Cerebellar nuclear complex (tissue), 1 donor: ENCODE measurements around the gene HPCAL1.
A peak's percentile ranks its signal among the peaks of the same experiment; 100 is the strongest.

Source experiments
- DNase-seq, 2 experiments: peaks; one replicate each; lab custom pipeline; 2025; lab: John Stamatoyannopoulos, UW

HPCAL1 gene

GRCh38 chr2:10355471-10356438 is 53.1 kb downstream of the HPCAL1 start:
- no peak for DNase-seq

- DNase-seq, result no peak
Measured at GRCh38 chr2:10356439-10356811, 53.7 kb downstream of the HPCAL1 start.

GRCh38 chr2:10357193-10358169 is 54.8 kb downstream of the HPCAL1 start:
- no peak for DNase-seq

GRCh38 chr2:10359246-10359645 is 56.5 kb downstream of the HPCAL1 start:
- no peak for DNase-seq

GRCh38 chr2:10359731-10360329 is 57.1 kb downstream of the HPCAL1 start:
- DNase-seq, result no peak

GRCh38 chr2:10360460-10360849 is 57.8 kb downstream of the HPCAL1 start:
- DNase-seq, result no peak

- DNase-seq, result no peak
Measured at GRCh38 chr2:10360850-10361588, 58.3 kb downstream of the HPCAL1 start.

GRCh38 chr2:10362096-10362897 is 59.6 kb downstream of the HPCAL1 start:
- peak in 1 of 2 experiments; percentile 75 for DNase-seq

GRCh38 chr2:10362898-10363454 is 60.3 kb downstream of the HPCAL1 start:
- no peak for DNase-seq

- DNase-seq, result no peak
Measured at GRCh38 chr2:10363861-10364610, 61.3 kb downstream of the HPCAL1 start.

GRCh38 chr2:10365412-10365811 is 62.7 kb downstream of the HPCAL1 start:
- DNase-seq, result no peak

- DNase-seq, result no peak
Measured at GRCh38 chr2:10366601-10367270, 64.0 kb downstream of the HPCAL1 start.

- no peak for DNase-seq
Measured at GRCh38 chr2:10367472-10368439, 65.1 kb downstream of the HPCAL1 start.

- no peak for DNase-seq
Measured at GRCh38 chr2:10368491-10369231, 66.0 kb downstream of the HPCAL1 start.

GRCh38 chr2:10369269-10370255 is 66.9 kb downstream of the HPCAL1 start:
- DNase-seq, result no peak

GRCh38 chr2:10370390-10370789 is 67.7 kb downstream of the HPCAL1 start:
- no peak for DNase-seq
